ENCODE measurements around the gene FTSJ1.

The FTSJ1 gene

GRCh38 chrX:48470833-48471118, 5.2 kb upstream of the FTSJ1 start:
- DNase-seq (ENCODE audit: low read depth) = no peak

DNA sequence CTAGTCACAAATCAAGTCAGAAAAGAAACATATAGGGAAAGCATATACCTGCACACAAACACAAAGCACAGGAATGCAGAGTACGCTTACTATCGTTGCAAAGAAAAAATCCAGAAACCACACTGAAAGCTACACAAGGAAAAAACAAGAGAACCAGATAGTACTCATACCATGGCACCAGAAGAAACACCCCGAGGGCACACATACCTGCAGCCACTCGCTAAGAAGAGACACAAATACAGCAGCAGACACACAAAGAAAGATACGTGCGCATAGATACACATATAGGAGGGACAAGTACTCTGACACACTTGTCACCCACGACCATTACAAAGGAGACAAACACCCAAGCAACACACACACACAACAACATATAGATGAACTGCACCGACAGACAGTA, 4.5 kb upstream of the FTSJ1 start:
- DNase-seq (ENCODE audit: low read depth) = no peak

GRCh38 chrX:48472225-48472624, 3.8 kb upstream of the FTSJ1 start:
- no peak for DNase-seq (ENCODE audit: low read depth)

GRCh38 chrX:48472851-48473703, 2.9 kb upstream of the FTSJ1 start:
- no peak for DNase-seq (ENCODE audit: low read depth)

DNA sequence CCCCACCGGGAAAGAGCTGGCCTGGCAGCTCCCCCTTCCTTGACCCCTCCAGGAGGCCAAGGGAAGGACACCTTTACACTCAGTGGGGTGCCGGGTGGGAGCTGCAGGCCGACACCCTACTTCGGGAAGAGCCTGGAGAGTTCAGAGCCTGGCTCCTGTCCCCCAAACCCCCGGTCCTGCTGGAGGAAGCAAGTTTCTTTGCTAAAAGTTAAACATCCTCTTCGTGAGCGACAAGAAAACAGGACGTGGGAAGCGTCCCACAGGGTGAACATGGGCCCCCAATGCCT, 2.4 kb upstream of the FTSJ1 start:
- no peak for DNase-seq (ENCODE audit: low read depth)

DNA sequence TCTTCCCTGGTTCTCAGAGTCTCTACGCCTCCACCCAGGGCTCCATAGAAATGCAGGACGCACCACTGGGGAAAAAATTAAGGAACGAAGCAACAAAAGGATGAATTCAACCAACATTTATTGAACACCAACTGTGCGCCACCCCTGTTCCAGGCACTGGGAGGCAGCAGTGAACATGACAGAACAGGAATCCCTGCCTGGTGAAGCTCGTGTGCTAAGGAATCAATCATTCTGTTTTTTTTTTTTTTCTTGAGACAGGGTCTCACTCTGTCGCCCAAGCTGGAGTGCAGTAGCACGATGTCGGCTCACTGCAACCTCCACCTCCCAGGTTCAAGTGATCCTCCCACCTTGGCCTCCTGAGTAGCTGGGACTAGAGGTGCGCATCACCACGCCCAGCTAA, 1.9 kb upstream of the FTSJ1 start:
- peak; percentile 23 for DNase-seq (ENCODE audit: low read depth)

GRCh38 chrX:48474581-48474980, 1.4 kb upstream of the FTSJ1 start:
- no peak for DNase-seq (ENCODE audit: low read depth)

GRCh38 chrX:48475296-48475695, 703 bp upstream of the FTSJ1 start:
- DNase-seq (ENCODE audit: low read depth) = no peak

- no peak for DNase-seq (ENCODE audit: low read depth)
These were observed 920 bp downstream of the FTSJ1 start for GRCh38 chrX:48476919-48477318.

DNA sequence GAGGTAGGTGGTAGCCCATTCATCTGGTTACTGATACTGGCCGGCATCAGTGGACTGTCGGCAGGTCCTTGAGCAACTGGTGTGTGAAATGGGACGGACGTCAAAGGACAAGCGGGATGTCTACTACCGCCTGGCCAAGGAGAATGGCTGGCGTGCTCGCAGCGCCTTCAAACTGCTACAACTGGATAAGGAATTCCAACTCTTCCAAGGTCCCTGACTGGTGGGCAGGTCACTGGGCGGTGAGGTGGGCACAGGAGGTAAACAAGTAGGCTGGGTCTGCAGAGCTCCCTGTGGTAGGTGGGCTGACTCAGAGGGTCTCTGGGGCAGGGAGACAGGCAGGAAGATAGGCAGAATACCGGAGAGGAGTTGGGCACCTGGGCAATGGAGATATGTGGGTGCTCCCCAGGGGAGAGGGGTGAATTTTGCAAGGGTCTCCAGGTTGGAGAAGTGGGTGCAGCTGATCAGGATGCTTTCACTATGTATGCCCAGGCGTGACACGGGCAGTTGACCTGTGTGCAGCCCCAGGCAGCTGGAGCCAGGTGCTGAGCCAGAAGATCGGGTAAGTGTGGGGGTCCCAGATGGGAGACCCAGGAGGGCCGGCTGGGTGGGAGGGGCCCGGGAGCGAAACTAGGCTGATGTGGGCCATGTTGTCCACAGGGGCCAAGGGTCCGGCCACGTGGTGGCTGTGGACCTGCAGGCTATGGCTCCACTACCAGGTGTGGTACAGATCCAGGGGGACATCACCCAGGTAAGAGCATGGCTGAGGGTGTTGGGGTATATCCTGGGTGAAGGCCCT, 2.2 kb downstream of the FTSJ1 start:
- DNase-seq (ENCODE audit: low read depth) = no peak

- DNase-seq (ENCODE audit: low read depth) = no peak
These were observed 2.8 kb downstream of the FTSJ1 start for GRCh38 chrX:48478806-48479205.

- DNase-seq (ENCODE audit: low read depth) = no peak
These were observed 4.1 kb downstream of the FTSJ1 start for GRCh38 chrX:48480142-48480541.

GRCh38 chrX:48480583-48480982, 4.6 kb downstream of the FTSJ1 start:
- no peak for DNase-seq (ENCODE audit: low read depth)

GRCh38 chrX:48482526-48482925, 6.5 kb downstream of the FTSJ1 start:
- DNase-seq (ENCODE audit: low read depth) = no peak

DNA sequence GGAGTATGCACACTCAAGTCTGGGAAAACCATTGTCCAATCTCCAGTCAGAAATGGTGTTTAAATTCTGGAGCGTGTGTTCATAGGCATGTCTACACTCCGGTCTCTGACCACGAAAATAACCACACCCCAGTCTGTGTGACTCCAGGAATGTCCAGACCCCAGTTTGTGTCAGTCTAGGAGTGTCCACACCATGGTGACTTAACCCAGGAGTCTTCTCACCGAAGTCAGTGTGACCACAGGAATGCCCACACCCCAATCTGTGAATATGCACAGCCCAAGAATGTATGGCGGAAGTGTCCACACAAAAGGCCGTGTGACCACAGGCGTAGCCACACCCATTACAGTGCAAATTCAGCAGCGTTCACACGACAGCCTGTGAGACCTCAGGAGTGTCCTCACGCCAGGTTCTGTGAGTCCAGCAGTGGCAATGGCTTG, 11.4 kb downstream of the FTSJ1 start:
- peak; percentile 96 for DNase-seq (ENCODE audit: low read depth)

DNA sequence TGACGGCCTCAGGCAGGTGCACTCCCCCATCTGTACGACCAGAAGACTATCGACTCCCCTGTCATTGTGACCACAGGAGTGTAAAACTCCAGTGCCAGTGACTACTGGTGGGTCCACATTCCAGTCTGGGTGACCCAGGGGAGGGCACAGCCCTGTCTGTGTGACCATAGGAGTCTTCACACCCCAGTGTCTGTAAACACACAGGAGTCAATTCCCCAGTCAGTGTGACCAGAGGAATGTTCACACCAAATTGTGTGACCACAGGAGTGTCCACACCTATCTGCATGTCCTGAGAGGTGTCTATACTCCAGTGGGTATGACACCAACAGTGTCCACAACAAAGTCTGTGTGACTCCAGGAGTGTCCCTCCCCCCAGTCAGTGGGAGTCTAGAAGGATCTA, 12.0 kb downstream of the FTSJ1 start:
- no peak for DNase-seq (ENCODE audit: low read depth)

- no peak for DNase-seq (ENCODE audit: low read depth)
These were observed 13.3 kb downstream of the FTSJ1 start for GRCh38 chrX:48489296-48489695.

- DNase-seq (ENCODE audit: low read depth) = no peak
These were observed 13.9 kb downstream of the FTSJ1 start for GRCh38 chrX:48489892-48490291.

DNA sequence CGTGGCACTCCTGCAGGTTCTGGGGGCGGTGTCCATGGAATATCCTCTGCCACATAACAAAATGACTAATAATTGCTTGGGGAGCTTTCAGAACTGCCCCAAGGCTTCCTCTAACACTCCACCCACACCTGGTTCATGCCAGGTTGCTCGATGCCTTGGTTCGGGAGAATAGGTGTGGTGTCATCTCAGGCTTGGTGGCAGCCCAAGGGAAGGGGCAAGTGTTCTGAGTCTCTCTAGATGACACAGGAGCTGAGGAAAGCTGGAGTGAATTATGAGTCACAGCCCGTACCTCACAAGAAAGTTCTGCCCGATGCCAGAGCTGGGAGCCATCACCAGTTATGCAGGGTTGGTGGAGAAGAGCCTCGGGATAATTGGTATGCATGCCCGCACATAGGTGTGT, 14.7 kb downstream of the FTSJ1 start:
- peak; percentile 24 for DNase-seq (ENCODE audit: low read depth)

DNA sequence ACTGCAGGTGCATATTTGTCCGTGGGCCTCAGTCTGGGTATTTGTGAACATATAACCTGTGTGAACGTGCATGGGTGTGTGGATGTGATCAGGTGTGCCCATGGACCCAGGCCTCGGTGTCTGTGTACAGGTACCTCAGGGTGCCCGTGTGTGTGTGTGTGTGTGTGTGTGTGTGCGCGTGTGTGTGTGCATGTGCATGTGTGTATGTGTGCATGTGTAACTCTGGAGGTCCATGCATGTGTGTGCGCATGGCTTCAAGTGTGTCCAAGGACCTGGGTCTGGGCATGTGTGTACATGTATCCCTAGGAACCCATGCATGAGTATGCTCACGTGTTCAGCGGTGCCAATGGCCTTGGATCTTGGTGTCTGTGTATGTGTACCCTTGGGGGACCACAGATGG, 15.8 kb downstream of the FTSJ1 start:
- DNase-seq (ENCODE audit: low read depth) = no peak

DNA sequence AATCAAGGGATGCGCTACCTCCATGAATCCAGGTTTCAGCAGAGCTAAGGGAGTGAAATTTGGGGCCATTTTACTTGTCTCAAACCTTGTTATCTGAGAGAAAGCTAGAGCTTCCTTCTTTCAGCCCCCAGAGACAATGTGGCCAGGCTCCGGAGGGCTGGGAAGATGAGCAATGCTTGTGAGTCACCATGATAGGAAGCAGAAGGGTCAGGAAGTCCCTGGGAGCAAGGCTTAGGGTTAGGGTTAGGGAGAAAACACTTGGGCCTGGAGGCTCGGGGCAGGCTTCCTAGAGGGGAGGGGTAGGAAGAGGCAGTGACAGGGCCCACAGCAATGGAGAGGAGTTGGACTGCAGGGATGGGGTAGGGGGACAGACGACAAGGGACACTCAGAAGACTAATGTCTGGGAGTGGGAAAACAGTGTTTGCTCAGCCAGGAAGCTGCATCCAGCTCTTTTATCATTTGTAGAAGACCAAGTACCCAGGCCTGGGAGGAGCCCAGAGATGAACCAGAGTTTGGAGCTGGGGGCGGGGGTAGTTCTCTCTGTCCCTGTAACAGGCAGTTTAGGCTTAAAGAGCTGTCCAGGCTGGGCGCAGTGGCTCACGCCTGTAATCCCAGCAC, 16.4 kb downstream of the FTSJ1 start:
- peak; percentile 44 for DNase-seq (ENCODE audit: low read depth)

GRCh38 chrX:48493890-48494364, 17.9 kb downstream of the FTSJ1 start:
- DNase-seq (ENCODE audit: low read depth) = peak; percentile 47

GRCh38 chrX:48496660-48497059, 20.7 kb downstream of the FTSJ1 start:
- no peak for DNase-seq (ENCODE audit: low read depth)

Measured in iris pigment epithelial cell (primary cell).